CD4-positive, alpha-beta T cell treated with Interleukin-6 for 4 hours (primary cell): ENCODE measurements around the gene ZNF423.

ENCODE experiments used
- DNase-seq: peaks from one replicate; pipeline ENCODE4 v3.0.0-alpha.2; 2020; ENCODE audit warnings: mixed read lengths

The ZNF423 gene

DNA sequence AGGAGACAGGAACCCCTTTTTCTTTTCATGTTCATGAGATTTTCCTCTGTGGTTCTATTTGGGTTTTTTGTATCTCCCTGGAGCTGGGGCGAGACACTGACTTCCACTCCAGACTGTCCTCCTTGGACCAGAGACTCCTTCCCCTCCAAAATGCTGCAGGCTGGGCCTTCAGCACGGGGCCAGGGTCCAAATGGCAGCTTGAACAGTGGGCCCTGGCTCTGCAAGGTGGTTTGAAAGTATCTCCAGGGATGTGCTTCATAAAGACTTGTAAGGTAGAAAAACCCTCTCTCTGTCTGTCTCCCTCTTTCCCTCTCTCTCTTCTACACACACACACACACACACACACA is 236.1 kb downstream of the ZNF423 start:
- no peak for DNase-seq

DNA sequence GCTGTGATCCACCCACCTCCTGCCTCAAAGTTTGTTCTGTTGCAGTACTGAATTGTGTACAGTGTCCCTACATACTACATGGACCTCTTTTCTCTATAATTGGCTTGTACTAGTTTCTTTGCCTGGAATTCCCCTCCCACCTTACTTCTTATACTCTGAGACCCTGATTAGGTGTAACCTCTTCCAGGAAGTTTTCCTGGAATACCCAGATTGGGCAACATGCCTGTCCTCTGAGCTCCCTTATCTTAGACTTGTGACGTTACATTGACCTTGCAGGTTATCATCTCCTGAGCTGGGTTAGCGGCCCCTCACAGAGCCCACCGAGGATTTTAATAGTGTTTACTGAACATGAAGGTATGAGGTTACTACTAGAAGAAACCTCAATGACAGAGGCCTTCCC is 237.0 kb downstream of the ZNF423 start:
- DNase-seq, result no peak

DNA sequence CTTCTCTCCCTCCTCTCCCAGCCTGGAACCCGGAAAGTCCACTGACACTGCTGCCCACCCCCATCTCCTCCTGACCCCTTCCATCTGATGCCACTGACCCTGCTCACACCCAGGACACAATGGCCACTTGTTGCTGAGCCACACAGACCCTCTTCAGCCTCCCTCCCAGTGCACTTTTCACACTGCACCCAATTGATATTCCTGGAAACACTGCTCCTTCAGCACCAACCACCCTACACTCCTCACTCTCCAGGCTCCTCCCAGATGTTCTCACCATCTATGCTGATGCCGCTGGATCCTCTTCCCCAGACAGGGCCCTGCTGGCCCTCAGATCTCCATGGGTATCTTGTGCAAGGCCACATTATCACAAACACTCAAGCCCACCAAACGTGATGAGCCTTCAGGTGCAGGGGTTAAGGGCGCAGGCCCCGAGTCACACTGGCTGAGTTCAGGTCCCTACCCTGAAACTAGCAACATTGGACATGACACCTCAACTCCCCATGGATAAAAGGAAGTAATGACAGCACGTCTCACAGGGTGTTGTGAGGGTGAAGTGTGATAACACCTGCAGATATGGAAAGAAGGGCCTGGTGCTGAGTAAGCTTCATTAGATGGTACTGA is 238.1 kb downstream of the ZNF423 start:
- DNase-seq, result no peak

DNA sequence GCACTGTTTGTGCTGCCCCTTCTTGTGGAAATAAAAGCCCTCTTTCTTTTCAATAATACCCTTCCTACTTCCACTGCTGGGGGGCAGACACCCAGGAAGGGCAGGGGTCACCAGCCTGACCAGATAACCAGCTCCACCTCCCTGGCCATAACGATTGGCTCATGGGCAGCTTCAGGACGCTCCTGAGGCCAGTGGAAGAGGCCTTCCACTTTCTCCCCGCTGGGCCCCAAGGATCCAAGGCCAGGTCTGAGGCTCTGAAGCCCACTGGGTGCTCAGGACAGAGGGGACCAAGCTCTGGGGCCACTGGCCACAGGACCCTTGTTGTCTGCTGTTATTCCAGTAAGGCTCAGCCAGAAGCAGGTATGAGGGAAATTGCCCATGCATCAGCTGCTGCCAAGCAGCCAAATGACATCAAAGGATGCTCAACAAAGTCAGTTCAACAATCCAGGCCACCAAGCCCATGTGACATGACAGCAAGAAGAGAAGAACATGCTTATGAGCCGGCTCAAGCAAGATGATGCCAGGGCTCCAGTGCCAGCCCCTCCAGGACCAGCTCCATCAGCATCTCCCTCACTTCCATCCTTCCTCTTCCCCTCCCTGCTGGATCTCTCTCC is 238.8 kb downstream of the ZNF423 start:
- no peak for DNase-seq

DNA sequence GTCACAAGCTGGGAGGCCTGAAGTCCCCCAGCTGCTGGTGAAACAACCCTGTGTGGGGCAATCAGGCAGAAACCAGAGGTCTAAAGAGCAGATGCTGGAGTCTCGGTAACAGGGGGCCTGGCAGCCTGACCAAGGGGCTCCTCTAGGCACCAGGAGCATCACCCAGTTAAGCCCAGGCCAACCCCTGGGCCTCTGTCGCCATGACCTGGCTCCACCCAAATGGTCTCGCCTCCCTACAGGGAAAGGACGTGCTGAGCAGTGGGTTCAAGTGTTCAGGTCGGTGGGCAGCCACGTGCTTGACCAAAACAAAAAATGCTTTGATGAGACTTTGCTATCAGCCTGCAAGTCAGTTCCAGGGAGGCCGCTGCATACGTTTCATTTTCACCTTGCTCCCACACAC is 240.3 kb downstream of the ZNF423 start:
- DNase-seq, result no peak

DNA sequence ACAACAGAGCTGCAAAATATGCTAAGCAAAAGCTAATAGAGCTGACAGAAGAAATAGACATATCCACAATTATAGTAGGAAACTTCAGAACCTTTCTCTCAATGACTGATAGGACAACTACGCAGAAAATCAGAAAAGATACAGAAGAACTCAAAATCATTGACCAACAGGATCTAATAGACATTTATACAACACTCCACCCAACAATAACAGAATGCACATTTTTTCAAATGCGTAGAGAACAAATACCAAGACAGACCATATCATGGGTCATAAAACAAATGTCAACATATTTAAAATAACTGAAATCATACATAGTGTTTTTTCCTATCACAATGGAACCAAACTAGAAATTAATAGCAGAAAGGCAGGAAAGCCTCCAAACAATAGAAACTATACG is 244.9 kb downstream of the ZNF423 start:
- no peak for DNase-seq

DNA sequence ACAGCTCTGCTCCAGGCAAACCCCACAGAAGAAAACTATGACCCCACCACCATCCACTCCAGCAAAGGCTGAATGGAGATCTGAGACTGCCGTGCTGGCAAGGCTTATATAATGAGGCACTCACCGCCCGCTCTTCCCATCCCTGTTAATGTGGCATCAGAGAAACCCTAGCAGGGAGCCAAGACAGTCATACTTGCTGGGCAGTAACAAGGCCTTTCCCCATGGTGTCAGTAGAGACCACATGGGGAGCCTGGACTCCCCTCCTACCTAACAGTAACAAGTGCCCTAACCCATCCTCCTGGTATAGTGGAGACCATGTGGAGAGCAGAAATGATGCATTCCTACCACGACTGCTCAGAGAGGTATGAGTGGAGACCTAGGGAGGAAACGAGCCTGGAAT is 247.1 kb downstream of the ZNF423 start:
- DNase-seq, result no peak

DNA sequence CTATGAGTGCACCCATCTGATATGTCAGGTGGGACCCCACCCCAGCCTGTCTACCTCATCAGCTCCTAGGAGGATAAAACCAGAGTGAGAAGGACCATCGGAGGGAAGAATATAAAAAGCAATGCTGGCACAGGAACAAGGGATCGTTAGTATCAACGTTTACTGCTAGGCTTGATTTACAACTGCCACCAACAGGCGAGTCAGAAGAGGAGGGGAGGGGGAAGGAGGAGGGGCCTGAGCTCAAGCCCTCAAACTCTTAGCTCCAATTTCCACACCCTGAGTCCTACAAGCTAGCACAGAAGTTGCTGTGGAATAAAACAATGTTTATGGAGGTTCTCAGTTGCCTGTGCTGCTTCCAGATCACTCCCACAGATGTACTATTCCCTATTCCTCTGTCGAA is 247.8 kb downstream of the ZNF423 start:
- no peak for DNase-seq

DNA sequence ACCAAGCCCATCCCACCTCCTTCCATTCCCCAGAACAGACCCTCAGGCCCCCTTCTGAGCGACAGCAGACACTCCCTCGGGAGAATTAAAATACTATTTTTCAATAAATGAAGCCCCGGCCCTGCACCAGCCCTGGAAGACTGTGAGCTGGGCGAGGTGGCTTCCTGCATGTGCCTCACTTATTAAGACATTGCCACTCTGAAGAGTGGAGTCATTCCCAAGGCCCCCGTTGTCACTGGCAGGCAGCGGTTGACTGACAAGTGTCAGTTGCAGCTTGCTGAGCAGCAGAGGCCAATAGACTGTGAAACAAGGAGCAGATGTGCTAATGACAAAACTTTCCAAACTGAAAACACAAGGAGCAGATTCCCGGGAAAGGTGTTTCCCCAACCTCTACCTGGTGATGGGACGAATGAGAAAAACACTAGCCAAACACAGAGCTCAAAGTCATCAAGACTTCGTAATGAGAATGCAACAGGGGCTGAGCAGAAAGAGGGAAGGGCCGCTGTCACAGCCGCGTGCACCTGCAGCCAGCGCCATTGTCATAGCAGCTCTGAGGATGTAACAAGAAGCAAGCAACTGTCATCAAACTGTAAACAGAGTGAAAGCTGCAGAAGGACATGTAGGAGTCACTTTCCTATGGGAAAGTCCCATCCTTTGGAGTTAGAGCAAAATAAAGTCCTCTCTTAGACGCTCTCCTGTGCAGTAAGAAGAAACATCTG is 250.2 kb downstream of the ZNF423 start:
- DNase-seq, result no peak

DNA sequence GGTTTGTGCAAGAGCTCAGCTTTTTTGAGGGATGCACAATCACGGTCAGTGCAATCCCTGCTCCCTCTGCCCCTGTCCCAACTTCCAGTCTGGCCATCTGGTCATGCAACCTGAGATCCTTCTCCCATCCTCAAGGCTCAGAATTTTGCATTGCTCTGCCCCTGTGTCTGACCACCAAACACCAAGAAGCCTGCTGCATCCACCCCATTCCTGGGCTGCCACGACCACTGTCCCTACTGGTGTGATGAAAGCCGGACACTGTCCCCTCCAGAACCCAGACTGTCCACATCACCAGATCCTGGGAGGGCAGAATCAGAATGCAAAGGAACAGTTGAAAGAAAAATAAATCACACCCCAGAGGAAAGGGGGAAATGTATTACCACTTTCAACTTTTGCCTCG is 251.3 kb downstream of the ZNF423 start:
- no peak for DNase-seq

DNA sequence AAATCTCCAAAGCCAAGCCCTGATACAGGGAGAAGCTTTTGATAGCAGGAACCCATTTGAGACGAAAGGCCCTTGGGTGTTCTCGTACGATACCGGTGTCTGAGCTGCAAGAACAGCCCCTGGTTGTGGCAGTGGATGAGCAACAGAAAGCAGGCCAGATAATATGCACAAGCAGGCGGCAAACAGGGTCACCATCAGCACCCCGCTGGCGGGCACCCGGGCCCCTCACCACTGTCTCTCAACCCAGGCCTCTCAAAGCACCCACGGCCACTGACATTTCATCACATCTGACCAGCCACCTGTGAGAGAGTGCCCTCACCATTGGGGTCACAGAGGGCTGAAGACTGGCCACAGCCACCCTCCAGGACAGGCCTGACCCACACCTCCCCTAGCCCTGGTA is 252.0 kb downstream of the ZNF423 start:
- no peak for DNase-seq

DNA sequence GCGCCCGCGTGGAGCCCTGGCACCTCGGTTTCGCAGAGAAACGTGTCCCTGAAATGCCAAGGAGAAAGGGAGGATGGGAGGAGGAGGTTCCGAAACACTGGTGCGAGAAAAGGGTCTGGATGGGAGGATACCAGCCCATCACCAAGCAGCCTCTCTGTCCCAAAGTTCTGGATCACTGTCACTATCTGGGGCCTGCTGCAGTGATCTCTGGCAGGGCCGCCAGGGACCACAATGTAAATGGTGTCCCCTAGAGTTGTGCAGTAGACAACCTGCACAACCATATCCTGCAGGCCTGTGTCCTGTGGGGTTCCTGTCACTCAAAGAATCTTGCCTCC is 253.0 kb downstream of the ZNF423 start:
- DNase-seq, result no peak

DNA sequence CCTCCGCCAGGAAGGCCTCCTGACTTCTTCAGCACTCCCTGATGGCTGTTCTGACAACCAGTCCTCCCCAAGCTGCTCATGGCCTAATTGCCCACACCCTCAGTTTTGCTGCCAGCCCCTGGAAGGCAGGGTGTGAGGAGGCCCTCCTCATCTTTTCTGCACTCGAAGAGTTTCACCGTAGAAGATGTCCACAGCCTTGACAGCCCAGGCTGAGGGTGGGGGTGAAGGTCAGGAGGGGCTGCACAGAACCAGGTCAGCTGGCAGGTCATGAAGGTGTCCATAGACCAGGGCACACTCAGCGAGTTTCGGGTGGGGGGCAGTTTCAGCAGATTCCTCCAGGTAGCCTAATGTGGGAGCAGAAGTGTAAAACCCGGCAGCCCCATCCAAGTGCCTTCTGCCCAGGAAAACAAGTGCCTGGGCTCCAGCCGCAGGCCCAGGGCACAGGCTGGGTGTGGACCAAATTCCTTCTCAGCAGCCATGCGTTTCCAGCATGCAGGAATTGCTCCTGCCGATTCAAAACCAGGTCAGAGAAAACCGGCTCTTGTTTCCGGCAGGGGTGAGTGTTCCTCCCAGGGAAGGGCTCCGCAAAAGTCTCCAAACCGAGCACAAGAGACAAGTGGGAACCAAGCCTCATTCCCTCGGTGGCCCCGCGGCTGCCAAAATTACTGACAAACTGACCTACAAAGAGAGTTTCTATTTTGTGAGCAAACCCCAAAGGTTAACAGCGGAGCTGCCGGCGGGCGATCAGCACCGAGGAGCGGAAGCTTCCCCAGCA is 253.5 kb downstream of the ZNF423 start:
- no peak for DNase-seq

DNA sequence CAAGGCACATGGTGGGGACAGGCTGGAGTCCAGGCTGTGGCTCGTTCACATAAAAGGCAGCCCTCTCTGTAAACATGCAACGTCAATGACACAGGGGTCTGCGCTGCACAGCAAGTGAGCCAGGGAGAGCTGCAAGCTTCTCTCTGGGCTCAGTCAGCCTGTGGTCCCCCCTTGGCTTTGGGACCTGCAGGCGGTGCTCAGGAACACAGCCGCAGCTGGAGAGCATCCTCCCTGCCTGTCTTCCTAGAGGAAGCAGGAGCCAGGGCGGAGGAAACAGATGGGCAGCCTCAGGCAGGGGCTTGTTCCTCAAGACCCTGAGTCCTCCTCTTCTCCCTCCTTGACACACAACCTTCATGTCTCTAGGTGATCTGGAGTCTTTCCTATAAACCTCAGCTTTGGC is 254.3 kb downstream of the ZNF423 start:
- no peak for DNase-seq

DNA sequence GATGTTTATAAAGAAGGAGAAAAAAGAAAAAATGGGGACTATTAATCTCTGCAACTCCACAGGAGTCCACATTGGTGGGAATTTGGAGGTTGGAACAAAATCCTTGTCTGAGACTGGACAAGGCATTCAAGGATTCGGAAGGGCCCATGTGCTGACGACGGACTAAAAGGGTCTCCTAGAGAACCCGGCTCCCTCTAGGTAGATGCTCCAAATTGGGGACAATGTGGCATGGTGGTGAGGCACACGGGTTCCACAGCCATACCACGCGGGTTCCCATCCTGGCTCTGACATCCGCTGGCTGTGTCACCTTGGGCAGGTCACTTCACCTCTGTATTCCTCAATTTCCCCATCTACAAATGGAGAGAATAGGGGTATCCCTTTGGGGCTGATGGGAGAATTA is 254.9 kb downstream of the ZNF423 start:
- no peak for DNase-seq

DNA sequence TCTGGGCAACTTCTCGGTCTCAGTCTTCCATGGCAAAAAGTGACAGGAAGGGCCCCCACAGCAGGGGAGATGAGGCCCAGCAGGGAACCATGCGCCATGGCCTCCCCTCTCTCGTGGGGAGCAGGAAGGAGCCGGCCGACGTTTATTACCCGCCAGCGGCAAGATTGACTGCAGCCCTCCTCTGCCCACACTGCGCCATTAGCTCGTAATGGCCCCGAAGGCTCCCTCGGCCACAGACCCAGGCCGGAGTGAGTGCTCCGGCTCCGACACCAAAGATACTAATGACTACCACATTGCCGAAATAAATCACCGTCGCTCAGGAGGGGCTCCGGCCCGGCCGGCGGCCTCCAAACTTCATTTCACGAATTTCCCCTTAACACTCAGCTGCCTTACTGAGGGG is 255.4 kb downstream of the ZNF423 start:
- no peak for DNase-seq

DNA sequence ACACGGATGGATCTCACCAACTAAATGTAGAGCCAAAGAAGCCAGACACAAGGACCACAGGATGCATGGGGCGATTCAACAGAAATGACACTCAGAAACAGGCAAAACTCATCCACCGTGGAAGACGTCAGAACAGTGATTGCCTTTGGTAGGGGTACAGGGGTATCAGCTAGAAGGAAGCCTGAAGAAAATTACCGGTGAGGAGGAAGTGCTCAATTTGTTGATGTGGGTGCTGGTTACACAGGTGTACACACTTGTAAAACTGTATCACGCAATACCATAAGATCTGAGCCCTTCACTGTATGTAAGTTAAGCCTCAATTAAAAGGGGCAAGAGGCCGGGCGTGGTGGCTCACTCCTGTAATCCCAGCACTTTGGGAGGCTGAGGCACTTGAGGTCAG is 256.2 kb downstream of the ZNF423 start:
- no peak for DNase-seq

DNA sequence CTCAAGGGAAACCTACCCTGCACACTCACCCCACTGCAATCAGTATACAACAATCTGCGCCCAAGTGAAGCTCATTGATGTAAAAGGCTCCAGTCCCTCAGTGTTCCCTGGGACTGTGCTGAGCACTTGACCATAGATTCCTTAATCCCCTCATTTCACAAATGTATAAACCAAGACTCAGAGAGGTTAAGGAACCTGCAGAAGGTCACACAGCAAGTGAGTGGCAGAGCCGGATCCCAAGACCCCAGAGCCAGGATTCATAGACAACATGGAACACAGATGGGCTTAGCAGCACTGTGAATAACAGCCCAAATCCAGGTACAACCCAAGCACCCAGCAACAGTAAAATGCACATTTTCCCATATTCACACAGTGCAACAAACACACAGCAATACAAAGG is 256.6 kb downstream of the ZNF423 start:
- no peak for DNase-seq

DNA sequence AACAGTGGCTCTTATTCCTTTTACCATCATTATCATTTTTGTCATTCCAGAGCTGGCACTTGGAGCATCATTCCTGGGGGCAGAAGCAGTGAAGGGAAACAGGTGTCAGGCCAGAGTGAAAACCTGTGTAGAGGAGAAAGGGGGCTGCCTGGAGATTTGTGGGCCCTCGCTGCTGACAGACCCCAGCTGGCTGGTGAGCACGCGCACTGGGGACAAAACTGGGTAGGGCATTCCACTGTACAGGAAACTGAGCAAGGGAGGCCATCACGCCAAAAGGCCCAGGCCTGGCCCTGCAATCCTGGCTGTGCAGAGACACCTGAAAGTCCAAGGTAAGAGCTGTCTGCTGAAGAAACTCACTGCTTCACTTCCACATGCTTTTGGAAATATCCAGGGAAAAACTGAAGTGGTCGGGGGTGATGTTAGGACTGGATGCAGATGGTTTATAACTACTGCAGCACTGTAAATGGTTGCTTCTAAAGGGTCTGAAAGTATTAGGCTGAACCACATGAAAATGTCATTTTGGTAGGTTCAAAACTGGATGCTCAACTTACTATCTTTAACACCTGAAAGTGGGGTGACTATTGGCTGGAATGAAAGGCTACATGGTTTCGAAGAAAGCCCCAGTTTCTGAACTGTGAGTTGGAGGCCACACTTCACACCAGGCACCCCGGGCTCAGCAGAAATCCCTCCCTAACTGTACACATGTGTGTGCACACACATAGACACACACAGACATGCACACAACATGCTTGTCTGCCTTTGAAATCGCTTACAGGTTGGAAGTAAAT is 257.3 kb downstream of the ZNF423 start:
- no peak for DNase-seq

DNA sequence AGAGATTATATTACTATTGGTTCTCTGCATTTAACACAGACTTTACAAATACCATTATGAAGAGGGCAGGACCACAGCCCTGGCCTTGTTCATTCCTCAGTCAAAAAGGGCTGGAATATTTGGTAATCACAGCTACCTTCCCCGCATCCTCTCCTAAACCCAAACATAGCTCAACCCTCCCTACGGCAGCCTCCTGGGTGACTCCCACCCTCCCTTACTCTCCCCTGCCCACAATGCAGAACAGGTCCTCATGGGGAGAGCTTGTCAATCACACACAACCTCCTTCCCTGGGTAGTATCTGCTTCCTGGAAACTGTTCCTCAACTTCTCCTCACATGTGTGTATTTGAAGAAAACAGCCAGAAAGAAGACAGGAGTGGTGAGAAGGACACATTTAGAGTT is 258.1 kb downstream of the ZNF423 start:
- no peak for DNase-seq

DNA sequence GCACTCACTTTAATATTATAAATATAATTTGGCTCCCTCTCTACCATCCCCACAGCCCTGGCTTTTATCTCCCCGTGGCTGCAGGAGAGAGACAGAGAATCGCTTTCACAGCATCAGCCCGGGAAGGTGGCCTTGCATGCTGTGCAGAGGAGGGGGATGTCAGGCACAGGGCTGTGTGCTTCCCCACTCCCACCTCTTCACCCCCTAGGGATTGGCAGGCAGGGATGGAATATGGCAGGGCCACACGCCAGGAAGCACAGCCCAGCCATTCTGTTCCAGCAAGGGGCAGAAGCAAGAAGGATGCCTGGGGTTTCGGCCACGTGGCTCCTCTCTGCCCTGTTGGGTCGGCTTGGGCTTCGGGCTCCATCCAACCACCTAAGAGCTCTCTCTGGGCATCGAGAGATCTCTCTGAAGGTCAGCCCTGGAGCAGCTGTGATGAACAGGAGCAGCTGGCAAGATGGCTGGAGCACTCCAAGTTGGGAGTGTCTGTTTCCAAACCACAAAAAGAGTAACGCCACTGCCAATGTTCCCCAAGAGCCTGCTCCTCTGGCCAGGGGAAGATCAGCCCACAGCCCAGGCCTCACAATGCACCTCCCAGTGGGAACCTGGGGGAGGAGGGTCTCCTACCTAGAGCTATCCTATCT is 259.1 kb downstream of the ZNF423 start:
- DNase-seq, result no peak

DNA sequence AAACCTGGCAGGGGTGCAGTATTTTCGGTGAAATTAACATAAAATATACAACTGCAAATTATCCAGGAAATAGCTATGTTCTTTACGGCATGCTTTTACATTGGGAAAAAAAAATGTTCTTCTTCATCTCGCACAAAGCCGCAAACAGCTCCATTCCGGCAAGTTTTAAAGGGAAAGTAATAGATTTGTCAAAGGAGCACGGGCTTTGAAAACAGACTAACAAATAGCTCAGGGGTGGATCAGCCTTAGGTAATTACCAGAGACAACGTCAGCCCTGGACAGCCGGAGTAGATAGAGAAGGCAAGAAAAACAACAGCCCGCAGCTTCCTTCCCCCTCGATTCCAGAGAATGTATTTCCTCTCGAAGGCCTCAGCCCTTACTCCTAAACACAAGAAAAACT is 259.8 kb downstream of the ZNF423 start:
- DNase-seq, result peak; percentile 9
